GM18870 (cell line): Measurements from ENCODE around the gene CCDC150.

Experiments used
- ATAC-seq: cut with Tn5 transposase; IDR thresholded peaks from one replicate; pipeline ENCODE4 v1.9.1; 2021; ENCODE audit warnings: moderate library complexity; ENCODE audit not compliant: unreplicated experiment

The CCDC150 gene

GRCh38 chr2:196758474-196759377 lies 119.2 kb downstream of the CCDC150 start:
- no peak for ATAC-seq

- no peak for ATAC-seq
Measured at GRCh38 chr2:196759378-196759706, 119.8 kb downstream of the CCDC150 start.

GRCh38 chr2:196767101-196767500 lies 127.6 kb downstream of the CCDC150 start:
- no peak for ATAC-seq
